HFF-Myc (cell line): ENCODE results near the gene NSD1.
A peak's percentile ranks its signal among the peaks of the same experiment; 100 is the strongest.

ENCODE experiments used
- DNase-seq: peaks from one replicate; pipeline ENCODE4 v3.0.0-alpha.2; 2011; ENCODE audit warnings: low read depth; ENCODE audit errors: extremely low read depth
- H3K4me3 ChIP-seq: replicated peaks from 2 replicates; pipeline ENCODE4 v1.5.1; 2011; ENCODE audit warnings: low read depth, mild to moderate bottlenecking, control low read depth, low read length
- TF ChIP-seq, protein P1 (sequence below): IDR thresholded peaks from 2 replicates; pipeline ENCODE4 v1.5.1; 2012; ENCODE audit warnings: mild to moderate bottlenecking, low read depth, low read length, control low read depth; ENCODE audit errors: missing control alignments

The NSD1 gene

DNA sequence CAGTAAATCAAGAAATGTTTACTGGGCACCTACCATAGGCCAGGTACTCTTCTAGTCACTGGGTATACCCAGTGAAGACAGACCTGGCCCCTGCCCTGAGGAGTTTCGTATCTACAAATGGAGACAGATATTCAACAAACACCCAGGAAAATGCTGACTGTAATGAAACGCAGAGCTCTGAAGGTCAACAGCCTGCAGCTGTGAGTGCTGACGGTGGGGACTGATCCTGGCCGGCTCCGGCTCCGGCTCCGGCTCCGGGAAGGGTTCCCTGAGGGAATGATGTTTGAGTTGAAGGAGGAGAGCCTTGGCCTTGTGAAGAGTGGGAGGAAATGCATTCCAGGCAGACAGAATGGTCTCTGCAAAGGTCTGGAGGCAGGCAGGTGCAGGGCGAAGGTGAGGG is 23.8 kb upstream of the NSD1 start:
- no peak overlapping the region for H3K4me3 ChIP-seq
- TF ChIP-seq, protein P1, sequence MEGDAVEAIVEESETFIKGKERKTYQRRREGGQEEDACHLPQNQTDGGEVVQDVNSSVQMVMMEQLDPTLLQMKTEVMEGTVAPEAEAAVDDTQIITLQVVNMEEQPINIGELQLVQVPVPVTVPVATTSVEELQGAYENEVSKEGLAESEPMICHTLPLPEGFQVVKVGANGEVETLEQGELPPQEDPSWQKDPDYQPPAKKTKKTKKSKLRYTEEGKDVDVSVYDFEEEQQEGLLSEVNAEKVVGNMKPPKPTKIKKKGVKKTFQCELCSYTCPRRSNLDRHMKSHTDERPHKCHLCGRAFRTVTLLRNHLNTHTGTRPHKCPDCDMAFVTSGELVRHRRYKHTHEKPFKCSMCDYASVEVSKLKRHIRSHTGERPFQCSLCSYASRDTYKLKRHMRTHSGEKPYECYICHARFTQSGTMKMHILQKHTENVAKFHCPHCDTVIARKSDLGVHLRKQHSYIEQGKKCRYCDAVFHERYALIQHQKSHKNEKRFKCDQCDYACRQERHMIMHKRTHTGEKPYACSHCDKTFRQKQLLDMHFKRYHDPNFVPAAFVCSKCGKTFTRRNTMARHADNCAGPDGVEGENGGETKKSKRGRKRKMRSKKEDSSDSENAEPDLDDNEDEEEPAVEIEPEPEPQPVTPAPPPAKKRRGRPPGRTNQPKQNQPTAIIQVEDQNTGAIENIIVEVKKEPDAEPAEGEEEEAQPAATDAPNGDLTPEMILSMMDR, result no peak
- DNase-seq, result no peak

DNA sequence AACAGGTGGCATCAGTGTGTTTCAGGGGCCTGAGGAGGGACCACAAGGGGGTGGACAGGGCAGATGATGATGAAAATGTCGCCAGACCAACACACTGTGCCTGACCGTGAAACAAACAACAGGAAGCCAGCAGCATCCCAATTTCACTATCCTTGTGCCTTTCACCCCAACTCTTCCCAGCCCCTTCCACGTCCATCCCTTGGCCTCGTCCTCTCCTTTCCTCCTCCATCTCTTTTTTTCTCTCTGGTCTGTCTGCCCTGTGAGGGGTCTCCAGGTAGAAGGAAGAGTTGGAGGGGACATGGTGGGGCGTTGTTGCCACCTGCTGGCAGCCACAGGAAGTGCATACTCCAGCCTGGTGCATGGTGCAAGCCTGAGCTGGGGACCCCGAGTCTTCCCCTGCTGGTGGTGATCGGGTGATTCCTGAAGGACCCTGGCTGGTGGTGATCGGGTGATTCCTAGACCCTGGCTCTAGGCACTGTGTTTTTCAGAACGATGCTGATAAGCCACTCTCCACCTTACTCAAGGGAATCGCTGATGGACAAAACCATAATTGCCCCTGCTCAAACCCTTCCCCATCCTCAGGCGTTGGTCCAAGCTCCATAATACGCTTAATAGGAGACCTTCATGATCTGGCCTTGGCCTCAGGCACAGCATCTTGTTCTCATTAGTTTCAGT is 21.7 kb upstream of the NSD1 start:
- no peak for DNase-seq
- TF ChIP-seq, protein P1, result peak; percentile 99
- H3K4me3 ChIP-seq, result no peak overlapping the region

DNA sequence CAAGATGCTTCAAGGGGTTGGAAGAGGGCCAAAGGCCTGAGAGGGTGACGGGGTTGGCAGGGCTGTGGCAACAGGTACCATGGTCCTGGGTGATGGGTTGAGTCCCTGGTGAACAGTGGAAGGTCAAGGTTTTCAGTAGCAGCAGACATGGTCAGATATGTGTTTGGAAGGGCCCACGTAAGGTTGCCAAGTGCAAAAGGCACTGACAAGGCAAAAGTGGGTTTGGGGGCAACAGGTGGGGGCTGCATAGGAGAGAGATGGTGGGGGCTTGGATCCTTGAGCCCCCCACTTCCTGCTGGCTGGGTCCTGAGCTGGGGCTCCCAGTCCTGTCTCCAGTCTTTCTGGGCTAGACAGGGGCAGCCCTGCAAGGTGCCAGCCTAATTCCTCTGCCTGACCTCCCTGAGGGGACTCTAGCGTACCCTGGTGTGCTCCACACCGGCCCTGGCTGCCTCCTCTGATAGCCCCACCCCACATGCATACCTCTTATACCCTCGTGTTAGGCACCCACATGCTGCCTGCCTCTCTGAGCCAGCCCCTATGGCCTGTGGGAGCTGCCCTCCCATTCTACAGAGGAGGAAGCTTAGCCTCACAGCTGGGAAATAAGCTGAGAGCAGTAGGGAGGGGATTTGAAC is 20.9 kb upstream of the NSD1 start:
- DNase-seq, result no peak

DNA sequence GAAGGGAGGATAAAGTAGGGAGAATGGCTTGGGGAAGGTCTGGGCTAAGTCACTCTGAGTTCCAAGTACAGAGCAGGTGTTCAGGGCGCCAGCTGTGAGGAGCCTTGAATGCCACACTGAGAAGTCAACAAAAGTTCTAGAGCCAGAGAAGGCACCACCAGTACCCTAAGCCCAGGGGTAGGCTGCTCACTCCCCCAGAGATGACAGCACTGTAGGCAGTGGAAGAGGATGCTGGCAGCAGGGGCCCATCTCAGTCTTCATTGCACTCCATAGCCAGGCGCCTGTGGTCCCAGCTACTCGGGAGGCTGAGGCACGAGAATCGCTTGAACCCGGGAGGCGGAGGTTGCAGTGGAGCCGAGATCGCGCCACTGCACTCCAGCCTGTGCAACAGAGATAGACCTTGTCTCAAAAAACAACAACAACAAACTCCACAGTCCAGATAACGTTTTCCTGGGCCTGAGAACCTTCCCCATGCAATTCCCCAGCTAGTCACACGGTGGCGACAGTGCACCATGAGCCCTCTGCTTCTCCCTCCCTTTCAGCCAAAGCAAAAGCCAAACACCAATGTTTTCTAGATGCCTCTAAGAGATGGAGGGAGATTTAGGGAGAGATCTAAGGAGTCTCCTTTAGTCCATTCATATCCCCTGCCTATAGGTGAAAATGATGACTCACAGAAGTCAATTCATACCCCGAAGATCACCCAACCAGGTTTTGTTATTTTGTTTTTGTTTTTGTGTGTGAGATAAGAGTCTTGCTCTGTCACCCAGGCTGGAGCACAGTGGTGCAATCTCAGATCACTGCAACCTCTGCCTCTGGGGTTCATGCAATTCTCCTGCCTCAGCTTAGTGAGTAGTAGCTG is 19.8 kb upstream of the NSD1 start:
- TF ChIP-seq, protein P1, result peak; percentile 99
- no peak overlapping the region for H3K4me3 ChIP-seq
- peak; percentile 64 for DNase-seq

More for the DNA sequence above, 20.9 kb upstream of the NSD1 start:
- H3K4me3 ChIP-seq, result no peak overlapping the region
- TF ChIP-seq, protein P1, result no peak

DNA sequence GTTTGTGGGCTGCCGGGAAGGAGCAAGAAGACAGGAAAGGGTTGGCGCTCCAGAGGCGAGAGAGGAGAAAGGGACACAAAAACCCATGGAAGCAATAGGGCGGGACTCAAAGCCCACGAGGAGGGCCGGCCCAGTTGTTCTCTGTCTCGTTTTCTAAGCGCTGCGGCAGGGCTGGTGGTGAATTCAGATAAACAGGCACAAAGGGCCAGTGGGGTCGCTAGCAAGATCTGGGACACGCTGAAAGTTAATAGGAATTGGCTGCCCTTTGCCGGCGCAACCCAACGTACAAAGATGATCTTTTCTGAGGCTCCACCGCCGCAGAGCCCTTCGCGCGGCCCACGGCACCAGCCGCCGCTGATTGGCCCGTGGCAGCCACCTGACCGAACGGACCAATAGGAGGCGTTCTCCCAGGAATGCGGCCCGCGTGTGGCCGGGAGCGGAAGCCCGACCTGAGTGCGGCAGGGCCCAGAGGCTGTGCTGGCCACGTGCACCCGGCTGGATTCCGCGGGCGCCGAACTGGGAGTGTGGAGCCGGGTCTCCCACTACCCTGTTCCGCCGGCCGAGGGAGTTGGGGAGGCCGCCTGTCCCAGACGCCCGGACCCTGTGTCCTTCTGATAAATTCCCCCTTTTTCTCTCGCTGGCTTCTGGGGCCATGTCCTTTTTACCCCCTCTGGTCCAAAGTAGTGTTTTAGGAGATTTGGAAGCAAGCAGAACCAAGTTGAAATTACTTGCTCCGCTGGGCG is 16.8 kb upstream of the NSD1 start:
- no peak overlapping the region for H3K4me3 ChIP-seq
- TF ChIP-seq, protein P1, result no peak
- DNase-seq, result no peak

DNA sequence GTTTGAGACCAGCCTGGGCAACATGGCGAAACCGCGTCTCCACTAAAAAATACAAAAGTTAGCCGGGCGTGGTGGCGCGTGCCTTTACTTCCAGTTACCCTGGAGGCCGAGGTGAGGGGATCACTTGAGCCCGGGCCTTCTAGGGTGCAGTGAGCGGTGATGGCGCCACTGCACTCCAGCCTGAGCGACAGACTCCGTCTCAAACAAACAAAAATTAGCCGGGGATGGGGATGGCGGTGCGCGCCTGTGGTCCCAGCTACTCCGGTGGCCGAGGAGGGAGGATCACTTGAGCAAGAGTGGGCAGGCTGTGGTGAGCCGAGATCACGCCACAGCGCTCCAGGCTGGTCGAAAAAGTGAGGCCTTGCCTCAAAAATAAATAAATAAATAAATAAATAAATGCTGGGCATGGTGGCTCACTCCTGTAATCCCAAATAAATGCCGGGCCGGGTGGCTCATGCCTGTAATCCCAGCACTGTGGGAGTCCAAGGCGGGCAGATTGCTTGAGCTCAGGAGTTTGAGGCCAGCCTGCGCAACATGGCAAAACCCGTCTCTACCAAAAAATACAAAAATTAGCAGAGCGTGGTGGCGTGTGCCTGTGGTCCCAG is 16.0 kb upstream of the NSD1 start:
- no peak for DNase-seq
- H3K4me3 ChIP-seq, result no peak overlapping the region
- TF ChIP-seq, protein P1, result no peak
